H1 (cell line): ENCODE results near the gene MBD3L4. TPM values are rescaled to one million over a fixed set of nuclear protein-coding genes. Genes with fewer than 3 reads are reported as not detected.

Source experiments
- CTCF ChIA-PET: fragments of 300-600 bp; sonication (Branson Sonifier 250); formaldehyde crosslinking; loops from one replicate; lab custom pipeline; 2021; ENCODE audit not compliant: partially characterized antibody; lab: Charles Lee
- POLR2A ChIA-PET: fragments of 300-600 bp; sonication (Branson Sonifier 250); formaldehyde crosslinking; loops from one replicate; lab custom pipeline; 2021; ENCODE audit warnings: inconsistent platforms; ENCODE audit not compliant: partially characterized antibody; lab: Charles Lee
- DNase-seq, 2 experiments: peaks; one replicate each; pipeline versions ENCODE4 v3.0.0 to v3.0.0-alpha.2; 2010 to 2022; ENCODE audit warnings: low spot score in 2 of 2, low read depth in 1 of 2, mixed read lengths in 1 of 2
- FAIRE-seq: peaks from 2 replicates; lab custom pipeline; 2011; peaks lifted over from hg19 to GRCh38; lab: Jason Lieb, UNC
- H2AFZ ChIP-seq: 2 replicates; pipeline ENCODE4 v1.8.1; 2012; ENCODE audit warnings: low read length, inconsistent platforms
- H2AK5ac ChIP-seq: 2 replicates; pipeline ENCODE4 v1.6.1; 2013; ENCODE audit warnings: low read depth, low read length
- H2BK120ac ChIP-seq: replicated peaks from 2 replicates; pipeline ENCODE3; 2013; ENCODE audit warnings: low read depth, low read length, inconsistent platforms
- H2BK12ac ChIP-seq: 2 replicates; pipeline ENCODE4 v1.6.1; 2013; ENCODE audit warnings: low read depth, low read length
- H2BK15ac ChIP-seq: 2 replicates; pipeline ENCODE4 v1.6.1; 2013; ENCODE audit warnings: low read length
- H2BK20ac ChIP-seq: 2 replicates; pipeline ENCODE4 v1.6.1; 2013; ENCODE audit warnings: low read length
- H2BK5ac ChIP-seq: 2 replicates; pipeline ENCODE4 v1.6.1; 2013; ENCODE audit warnings: low read depth, low read length
- H3K14ac ChIP-seq: 2 replicates; pipeline ENCODE4 v1.6.1; 2013; ENCODE audit warnings: inconsistent platforms; ENCODE audit not compliant: insufficient read length
- H3K18ac ChIP-seq: 2 replicates; pipeline ENCODE4 v1.6.1; 2013; ENCODE audit warnings: low read length; ENCODE audit errors: extremely low read depth
- H3K23ac ChIP-seq: 2 replicates; pipeline ENCODE4 v1.6.1; 2013; ENCODE audit warnings: inconsistent platforms; ENCODE audit not compliant: insufficient read length
- H3K23me2 ChIP-seq: 2 replicates; pipeline ENCODE4 v1.6.1; 2013; ENCODE audit warnings: low read depth, low read length
- H3K27ac ChIP-seq: 2 replicates; pipeline ENCODE4 v1.6.1; 2011; ENCODE audit warnings: low read depth, low read length, inconsistent platforms
- H3K27me3 ChIP-seq, 4 experiments: replicated peaks in 1 of 4; 1 replicate in 1 of 4; 2 replicates in 3 of 4; pipeline versions ENCODE4 v1.6.1 to v1.8.1; 2011 to 2013; ENCODE audit warnings: low read length in 3 of 4, mild to moderate bottlenecking in 3 of 4, inconsistent platforms in 2 of 4, mixed read lengths in 2 of 4, moderate library complexity in 1 of 4; ENCODE audit not compliant: control insufficient read depth in 3 of 4, insufficient read depth in 3 of 4; ENCODE audit errors: extremely low read depth in 1 of 4
- H3K36me3 ChIP-seq, 4 experiments: 2 replicates each; pipeline versions ENCODE4 v1.6.1 to v1.8.1; 2011 to 2013; ENCODE audit warnings: mild to moderate bottlenecking in 4 of 4, low read length in 3 of 4, moderate library complexity in 2 of 4, control low read depth in 1 of 4, inconsistent platforms in 1 of 4; ENCODE audit not compliant: insufficient read depth in 4 of 4, control insufficient read depth in 2 of 4
- H3K4ac ChIP-seq: replicated peaks from 2 replicates; pipeline ENCODE3; 2013; ENCODE audit warnings: low read length, low read depth, mixed read lengths, inconsistent platforms; ENCODE audit not compliant: insufficient read length
- H3K4me1 ChIP-seq, 4 experiments: replicated peaks in 1 of 4; 1 replicate in 1 of 4; 2 replicates in 3 of 4; pipeline versions ENCODE4 v1.6.1 to v1.8.1; 2011 to 2013; ENCODE audit warnings: low read length in 3 of 4, inconsistent platforms in 2 of 4, mixed read lengths in 1 of 4; ENCODE audit not compliant: insufficient read depth in 4 of 4, control insufficient read depth in 3 of 4
- H3K4me2 ChIP-seq, 2 experiments: 2 replicates each; pipeline versions ENCODE4 v1.6.1 to v1.8.1; 2011 to 2013; ENCODE audit warnings: low read depth in 2 of 2, low read length in 2 of 2, control low read depth in 1 of 2, inconsistent platforms in 1 of 2, mild to moderate bottlenecking in 1 of 2; ENCODE audit not compliant: insufficient read depth in 1 of 2
- H3K4me3 ChIP-seq, 4 experiments: fragments of 200-600, 300-600 bp in 1 of 4; sonication (generic), shearing (Covaris generic), sonication (Bioruptor Twin) in 1 of 4; 2 replicates each; pipeline versions ENCODE4 v1.5.1 to v1.8.1; 2011 to 2016; ENCODE audit warnings: low read length in 4 of 4, low read depth in 3 of 4, control low read depth in 2 of 4, inconsistent platforms in 2 of 4, mild to moderate bottlenecking in 2 of 4, mixed read lengths in 1 of 4, moderate library complexity in 1 of 4; ENCODE audit not compliant: insufficient read depth in 2 of 4; ENCODE audit errors: extremely low read depth in 1 of 4
- H3K56ac ChIP-seq: replicated peaks from 2 replicates; pipeline ENCODE3; 2013; ENCODE audit warnings: low read depth, mild to moderate bottlenecking, mixed read lengths, low read length, inconsistent platforms; ENCODE audit not compliant: insufficient read length
- H3K79me1 ChIP-seq: 2 replicates; pipeline ENCODE4 v1.6.1; 2013; ENCODE audit warnings: low read depth, low read length, control low read depth
- H3K79me2 ChIP-seq, 2 experiments: 2 replicates each; pipeline versions ENCODE4 v1.6.1 to v1.8.1; 2012 to 2013; ENCODE audit warnings: low read length in 2 of 2, mild to moderate bottlenecking in 2 of 2, inconsistent platforms in 1 of 2; ENCODE audit not compliant: insufficient read depth in 2 of 2, control insufficient read depth in 1 of 2
- H3K9ac ChIP-seq, 4 experiments: replicated peaks in 1 of 4; 1 replicate in 1 of 4; 2 replicates in 3 of 4; pipeline versions ENCODE4 v1.6.1 to v1.8.1; 2011 to 2013; ENCODE audit warnings: low read depth in 3 of 4, low read length in 3 of 4, control low read depth in 2 of 4, mild to moderate bottlenecking in 2 of 4, moderate library complexity in 2 of 4, inconsistent platforms in 1 of 4; ENCODE audit errors: extremely low read depth in 1 of 4
- H3K9me3 ChIP-seq, 2 experiments: 2 replicates each; pipeline versions ENCODE4 v1.6.1 to v1.8.1; 2012 to 2013; ENCODE audit warnings: mild to moderate bottlenecking in 2 of 2, moderate library complexity in 2 of 2, control low read depth in 1 of 2, inconsistent platforms in 1 of 2, low read depth in 1 of 2, low read length in 1 of 2, mixed read lengths in 1 of 2; ENCODE audit not compliant: insufficient read depth in 2 of 2
- H4K20me1 ChIP-seq, 2 experiments: replicated peaks in 1 of 2; 2 replicates each; pipeline versions ENCODE3 to v1.8.1; 2011 to 2013; ENCODE audit warnings: inconsistent platforms in 2 of 2, low read length in 2 of 2, mild to moderate bottlenecking in 1 of 2; ENCODE audit not compliant: insufficient read depth in 2 of 2, control insufficient read depth in 1 of 2
- H4K5ac ChIP-seq: 2 replicates; pipeline ENCODE4 v1.6.1; 2013; ENCODE audit warnings: low read length, low read depth, mixed read lengths, inconsistent platforms; ENCODE audit not compliant: insufficient read length
- H4K8ac ChIP-seq: 2 replicates; pipeline ENCODE4 v1.8.0; 2013; ENCODE audit warnings: mild to moderate bottlenecking, moderate library complexity, low read length, inconsistent platforms; ENCODE audit not compliant: insufficient read depth; ENCODE audit errors: extremely low read depth
- H4K91ac ChIP-seq: replicated peaks from 2 replicates; pipeline ENCODE3; 2013; ENCODE audit warnings: low read length, mixed read lengths, inconsistent platforms; ENCODE audit not compliant: insufficient read length
- CEBPB ChIP-seq: IDR thresholded peaks from 2 replicates; pipeline ENCODE4 v1.6.1; 2012; ENCODE audit warnings: low read depth, low read length
- CTBP2 ChIP-seq: IDR thresholded peaks from 2 replicates; pipeline ENCODE4 v1.7.0; 2011; ENCODE audit warnings: borderline replicate concordance, mild to moderate bottlenecking, moderate library complexity, mixed read lengths, low read length; ENCODE audit not compliant: insufficient read depth, insufficient read length
- EZH2 ChIP-seq: fragments of 200-600 bp; sonication (generic); IDR thresholded peaks from 2 replicates; pipeline ENCODE4 v1.7.1; 2012; ENCODE audit warnings: low read depth, mild to moderate bottlenecking, moderate library complexity, low read length, inconsistent platforms; ENCODE audit not compliant: severe bottlenecking
- RXRA ChIP-seq: IDR thresholded peaks from 2 replicates; pipeline ENCODE4 v1.6.1; 2011; ENCODE audit warnings: low read depth, mild to moderate bottlenecking, low read length, moderate library complexity; ENCODE audit not compliant: insufficient read depth
- TAF1 ChIP-seq: IDR thresholded peaks from 2 replicates; pipeline ENCODE4 v1.6.1; 2011; ENCODE audit warnings: mild to moderate bottlenecking, low read depth, low read length
- whole genome bisulfite sequencing, 2 experiments: shearing (Covaris generic) in 1 of 2; methylation state at CpG; one replicate each; pipeline versions ENCODE4 v1.1.6 to v1.1.7; 2013 to 2015; ENCODE audit warnings: low lambda C conversion rate in 2 of 2, mixed read lengths in 2 of 2, inconsistent platforms in 1 of 2, low coverage in 1 of 2, missing lambda C conversion rate in 1 of 2; ENCODE audit not compliant: insufficient replicate concordance in 2 of 2, insufficient coverage in 1 of 2, insufficient read length in 1 of 2; ENCODE audit errors: extremely low coverage in 1 of 2, missing lambda C conversion rate in 1 of 2; 5-methylcytosine and 5-hydroxymethylcytosine counted together
- polyA plus RNA-seq, 7 experiments: library from polyadenylated mRNA; depleted of rRNA in 3 of 7; stranded (reverse) in 5 of 7; unstranded in 2 of 7; fragments of >200 nt in 5 of 7; fragments of 200-250 nt in 2 of 7; gene quantifications; 1 replicate in 5 of 7; 2 replicates in 1 of 7; 4 replicates in 1 of 7; pipeline versions ENCODE4 v1.2.1 to v1.2.3, GENCODE V29; 2011 to 2013; ENCODE audit warnings: missing spikeins in 2 of 7, mixed read lengths in 2 of 7
- total RNA-seq: library from RNA; stranded (reverse); fragmentation: NEBNext Ultra II Directional; extraction: Animal tissue kit (Norgen Biotek cat#: 25700); gene quantifications from 2 replicates; pipeline ENCODE4 v1.2.1, GENCODE V29; 2021

MBD3L4 gene
- total and polyA plus RNA-seq, 2 of the 8 experiments (the other 6 are each of a cell fraction or from before 2014, with no cell fraction given) = not detected

DNA sequence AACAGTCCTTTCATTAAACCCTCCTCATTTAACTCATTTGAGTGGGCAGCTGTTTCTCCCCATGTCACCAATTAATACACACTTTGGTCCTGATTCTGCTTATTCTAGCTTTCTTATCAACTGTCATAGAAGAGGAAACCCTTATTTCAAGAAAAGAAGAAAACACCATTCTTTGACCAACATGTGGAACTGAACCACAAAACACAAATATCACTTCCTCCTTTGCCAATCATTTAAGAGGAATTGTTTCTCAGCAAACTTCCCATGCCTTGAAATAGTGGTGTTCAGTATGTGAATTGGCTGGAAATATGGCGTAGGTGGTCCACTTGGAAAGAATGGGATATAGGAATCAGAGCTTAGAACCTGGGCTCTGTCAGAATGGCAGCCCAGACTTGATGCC is 39.2 kb downstream of the MBD3L4 start:
- Histone ChIP-seq H3K36me3 (no peaks in the 10 kb centered on the region; a peak in 1 of 8 replicates), H2AFZ (no peak overlapping the region), H4K91ac (no peak overlapping the region), H2BK5ac (no peak overlapping the region), H2BK20ac (no peak overlapping the region), H3K23me2 (no peaks in the 10 kb centered on the region), H3K9me3 (peaks cover 57 to 76% of the 10 kb centered on the region in 2 experiments), H3K4me3 (no peak overlapping the region), H3K27me3 (no peaks in the 10 kb centered on the region), H2BK120ac (no peak overlapping the region), H3K4ac (no peak overlapping the region), H3K56ac (no peak overlapping the region), H3K4me1 (no peaks in the 10 kb centered on the region), H2BK15ac (no peak overlapping the region), H3K23ac (no peak overlapping the region), H4K20me1 (no peaks in the 10 kb centered on the region), H2BK12ac (no peak overlapping the region), H3K9ac (no peak overlapping the region), H3K79me1 (no peaks in the 10 kb centered on the region), H3K79me2 (no peaks in the 10 kb centered on the region), H3K18ac (no peak overlapping the region), H2AK5ac (no peak overlapping the region), H4K8ac (no peak overlapping the region), H4K5ac (no peak overlapping the region), H3K4me2 (no peak overlapping the region), H3K14ac (no peak overlapping the region), H3K27ac (no peak overlapping the region)
- POLR2A ChIA-PET = interaction anchor here (0.6 kb wide), 1 partner anchor 23 kb away, joined by 3 read pairs; no protein-coding TSS in a partner anchor
- 77% methylated on average over 1 of the region's 1 CpG; no CpG with 5 or more reads in 1 of the 2 experiments for WGBS, 2 experiments
- FAIRE-seq (no peak), DNase-seq (no peak)
- CTCF ChIA-PET = interaction anchor here (0.7 kb wide), 1 partner anchor 732 kb away, joined by 3 read pairs; no protein-coding TSS in a partner anchor
- TF ChIP-seq CEBPB (no peak), EZH2 (no peak), CTBP2 (no peak), RXRA (no peak), TAF1 (no peak)
